ENCODE data around the gene APLNR.

APLNR gene

DNA sequence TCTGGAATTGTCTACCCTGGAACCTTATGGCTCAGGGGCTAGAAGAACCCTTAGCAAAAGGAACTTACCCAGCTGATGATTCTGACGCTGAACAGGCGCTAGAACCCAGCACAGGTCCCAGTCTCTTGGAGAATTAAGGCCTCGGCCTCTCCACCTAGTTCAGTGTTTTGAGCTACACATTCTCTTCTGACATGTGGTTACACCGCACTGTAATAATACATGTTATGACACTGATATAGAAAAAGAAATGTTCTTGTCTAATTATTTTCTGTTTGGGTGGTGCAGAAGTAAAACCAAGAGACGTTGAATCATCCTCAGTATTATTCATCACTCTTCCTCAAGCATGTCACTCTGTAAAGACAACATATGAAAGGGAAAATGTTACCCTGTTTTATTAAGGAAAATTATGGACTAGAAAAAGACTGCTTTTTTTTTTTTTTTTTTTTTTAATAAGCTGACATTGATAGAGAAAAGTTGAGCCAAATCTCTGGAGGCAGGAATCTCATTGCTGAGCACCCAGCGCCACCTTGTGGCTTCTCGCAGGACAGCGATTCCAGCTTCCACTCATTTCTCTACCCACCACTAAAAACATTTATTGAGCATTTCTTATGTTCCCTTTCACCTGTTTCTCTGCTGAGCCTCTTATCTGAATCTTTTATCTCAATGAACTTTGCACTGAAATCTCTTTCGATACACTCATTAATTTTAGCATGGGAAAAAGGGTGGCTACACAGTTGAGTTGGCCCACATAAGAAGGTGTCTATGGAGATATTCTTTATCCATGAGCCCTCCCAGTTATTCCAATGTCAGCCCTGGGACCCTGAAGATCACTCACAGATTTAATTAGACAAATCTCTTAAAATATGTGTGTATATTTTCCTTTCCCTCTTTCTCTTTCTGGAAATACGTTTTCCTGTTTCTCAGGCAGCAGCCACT, 12.6 kb upstream of the APLNR start:
- Histone ChIP-seq H3K27me3 (ENCODE audit: control insufficient read depth in 1 of 2, insufficient read depth in 2 of 2, low read length in 2 of 2) (no peaks in the 10 kb centered on the region), H3K4me3 (ENCODE audit: low read depth in 1 of 2, low read length in 2 of 2) (no peak overlapping the region), H3K36me3 (ENCODE audit: insufficient read depth, low read length) (no peaks in the 10 kb centered on the region), H3K4me1 (ENCODE audit: insufficient read depth, low read length) (peaks cover 5% of the 10 kb centered on the region), H3K9me3 (ENCODE audit: low read length) (no peaks in the 10 kb centered on the region), H3K9ac (ENCODE audit: low read length) (no peak overlapping the region), H3K27ac (ENCODE audit: low read depth, low read length) (no peak overlapping the region)

DNA sequence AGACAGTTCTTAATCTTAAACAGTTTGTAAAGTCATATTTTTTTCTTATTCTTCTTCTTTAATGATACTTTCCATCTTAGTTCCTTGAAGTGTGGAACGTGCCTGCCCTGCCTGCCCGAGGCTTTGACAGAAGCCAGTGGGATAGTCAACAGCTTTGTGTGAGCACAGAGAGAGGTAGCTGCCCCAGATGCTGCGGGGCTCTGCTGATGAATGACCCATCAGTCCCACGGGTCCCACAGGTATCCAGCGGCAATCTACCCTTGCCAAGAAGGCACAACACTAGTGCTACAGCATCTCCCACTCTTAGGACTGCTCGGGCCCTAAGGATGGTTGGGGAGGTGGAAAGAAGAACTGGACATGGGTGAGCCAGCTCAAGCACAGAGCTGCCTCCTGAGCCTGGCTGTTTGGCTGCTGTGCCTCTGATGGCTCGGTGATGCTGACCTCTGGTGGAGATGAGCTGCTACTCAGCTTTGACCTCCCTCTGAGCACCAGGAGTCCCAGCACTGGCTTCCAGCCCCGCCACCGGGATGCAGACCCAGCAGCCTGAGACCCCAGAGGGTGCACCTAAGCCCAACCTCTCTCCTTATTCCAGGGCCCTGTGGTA, 11.8 kb upstream of the APLNR start:
- no peaks in the 10 kb centered on the region for H3K9me3 ChIP-seq (ENCODE audit: low read length)
- H3K27me3 ChIP-seq (ENCODE audit: control insufficient read depth in 1 of 2, insufficient read depth in 2 of 2, low read length in 2 of 2): no peaks in the 10 kb centered on the region
- peaks cover 5% of the 10 kb centered on the region for H3K4me1 ChIP-seq (ENCODE audit: insufficient read depth, low read length)
- no peak overlapping the region for H3K4me3 ChIP-seq (ENCODE audit: low read depth in 1 of 2, low read length in 2 of 2)
- no peaks in the 10 kb centered on the region for H3K36me3 ChIP-seq (ENCODE audit: insufficient read depth, low read length)
- no peak overlapping the region for H3K27ac ChIP-seq (ENCODE audit: low read depth, low read length)
- no peak overlapping the region for H3K9ac ChIP-seq (ENCODE audit: low read length)

- Histone ChIP-seq H3K4me3 (ENCODE audit: low read depth in 1 of 2, low read length in 2 of 2) (no peak overlapping the region), H3K9me3 (ENCODE audit: low read length) (no peaks in the 10 kb centered on the region), H3K27me3 (ENCODE audit: control insufficient read depth in 1 of 2, insufficient read depth in 2 of 2, low read length in 2 of 2) (no peaks in the 10 kb centered on the region), H3K36me3 (ENCODE audit: insufficient read depth, low read length) (no peaks in the 10 kb centered on the region), H3K27ac (ENCODE audit: low read depth, low read length) (no peak overlapping the region), H3K9ac (ENCODE audit: low read length) (no peak overlapping the region), H3K4me1 (ENCODE audit: insufficient read depth, low read length) (peaks cover 11% of the 10 kb centered on the region)
Measured at GRCh38 chr11:57244911-57245310, 7.9 kb upstream of the APLNR start.

DNA sequence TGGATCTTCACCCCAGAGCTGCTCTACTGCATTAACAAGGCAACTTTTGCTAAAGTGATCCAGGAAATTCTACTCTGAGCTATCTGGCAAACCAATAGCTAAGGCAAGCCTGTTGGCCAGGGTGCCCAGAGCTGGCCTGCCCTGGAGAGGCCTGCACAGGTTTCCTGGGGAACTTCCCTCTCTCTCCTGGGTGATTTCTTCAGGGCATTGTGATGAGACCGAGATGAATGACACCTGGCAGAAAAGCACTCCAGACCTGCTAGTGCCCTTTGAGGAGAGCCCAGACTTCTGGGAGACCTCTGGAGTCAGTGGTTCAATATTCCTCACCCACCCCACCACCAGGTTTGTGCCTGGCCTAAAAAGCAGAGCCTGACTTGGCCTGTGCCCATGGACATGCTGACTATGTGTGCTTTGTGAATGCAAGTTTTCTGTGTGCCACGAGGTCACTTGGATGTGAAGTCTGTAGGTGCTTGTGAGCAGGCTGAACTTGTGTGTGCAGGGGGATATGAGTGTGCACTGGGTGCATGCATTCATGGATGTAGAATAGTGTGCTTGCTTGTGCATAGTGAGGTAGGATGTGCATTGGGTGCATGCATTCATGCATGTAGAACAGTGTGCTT, 4.4 kb upstream of the APLNR start:
- H3K9me3 ChIP-seq (ENCODE audit: low read length): no peaks in the 10 kb centered on the region
- H3K36me3 ChIP-seq (ENCODE audit: insufficient read depth, low read length): no peaks in the 10 kb centered on the region
- peaks cover 12% of the 10 kb centered on the region for H3K4me1 ChIP-seq (ENCODE audit: insufficient read depth, low read length)
- H3K9ac ChIP-seq (ENCODE audit: low read length): no peak overlapping the region
- H3K27ac ChIP-seq (ENCODE audit: low read depth, low read length): no peak overlapping the region
- H3K27me3 ChIP-seq (ENCODE audit: control insufficient read depth in 1 of 2, insufficient read depth in 2 of 2, low read length in 2 of 2): no peaks in the 10 kb centered on the region
- no peak overlapping the region for H3K4me3 ChIP-seq (ENCODE audit: low read depth in 1 of 2, low read length in 2 of 2)

DNA sequence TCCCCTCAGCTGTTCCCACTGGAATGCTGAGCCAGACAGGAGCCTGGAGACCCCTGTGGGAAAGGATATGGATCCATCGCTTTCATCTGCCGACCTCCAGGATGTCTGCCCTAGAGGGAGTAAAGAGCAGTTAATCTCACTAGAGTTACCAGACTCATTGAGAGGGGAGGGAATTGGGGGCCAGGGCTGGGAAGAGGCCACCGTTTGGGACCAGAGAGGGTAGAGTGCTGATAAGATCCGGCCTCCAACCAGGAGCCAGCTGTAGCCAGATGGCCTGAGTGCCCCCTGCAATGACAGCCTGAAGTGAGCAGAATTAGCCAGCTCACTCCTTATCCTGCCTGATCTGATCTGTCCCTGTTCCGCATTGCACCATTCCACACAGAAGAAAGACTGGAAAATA, 3.7 kb upstream of the APLNR start:
- Histone ChIP-seq H3K4me1 (ENCODE audit: insufficient read depth, low read length) (peaks cover 12% of the 10 kb centered on the region), H3K9me3 (ENCODE audit: low read length) (no peaks in the 10 kb centered on the region), H3K4me3 (ENCODE audit: low read depth in 1 of 2, low read length in 2 of 2) (no peak overlapping the region), H3K9ac (ENCODE audit: low read length) (no peak overlapping the region), H3K27ac (ENCODE audit: low read depth, low read length) (no peak overlapping the region), H3K36me3 (ENCODE audit: insufficient read depth, low read length) (no peaks in the 10 kb centered on the region), H3K27me3 (ENCODE audit: control insufficient read depth in 1 of 2, insufficient read depth in 2 of 2, low read length in 2 of 2) (no peaks in the 10 kb centered on the region)

DNA sequence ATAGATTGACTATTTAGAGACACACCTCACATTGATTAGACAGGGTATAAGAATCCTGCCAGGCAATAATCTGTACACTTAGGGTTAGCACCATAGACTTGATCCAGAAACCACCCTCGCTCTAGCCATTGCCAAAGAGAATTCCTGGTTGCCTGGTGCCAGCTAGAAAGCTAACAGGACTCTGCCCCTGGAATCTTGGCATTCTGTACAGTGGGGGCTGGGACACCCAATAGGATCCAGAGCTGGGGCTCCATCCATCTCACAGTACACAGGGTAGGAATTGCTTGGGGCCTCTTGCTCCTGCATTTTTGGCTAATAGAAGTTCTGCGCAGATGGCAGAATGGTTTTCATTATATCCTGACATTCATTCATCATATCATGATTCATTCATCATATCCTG, 3.0 kb upstream of the APLNR start:
- H3K27me3 ChIP-seq (ENCODE audit: control insufficient read depth in 1 of 2, insufficient read depth in 2 of 2, low read length in 2 of 2): no peaks in the 10 kb centered on the region
- no peaks in the 10 kb centered on the region for H3K9me3 ChIP-seq (ENCODE audit: low read length)
- H3K27ac ChIP-seq (ENCODE audit: low read depth, low read length): no peak overlapping the region
- H3K9ac ChIP-seq (ENCODE audit: low read length): no peak overlapping the region
- H3K4me3 ChIP-seq (ENCODE audit: low read depth in 1 of 2, low read length in 2 of 2): no peak overlapping the region
- H3K36me3 ChIP-seq (ENCODE audit: insufficient read depth, low read length): no peaks in the 10 kb centered on the region
- peaks cover 12% of the 10 kb centered on the region for H3K4me1 ChIP-seq (ENCODE audit: insufficient read depth, low read length)

GRCh38 chr11:57239348-57239747, 2.3 kb upstream of the APLNR start:
- H3K4me3 ChIP-seq (ENCODE audit: low read depth in 1 of 2, low read length in 2 of 2): no peak overlapping the region
- peaks cover 12% of the 10 kb centered on the region for H3K4me1 ChIP-seq (ENCODE audit: insufficient read depth, low read length)
- H3K36me3 ChIP-seq (ENCODE audit: insufficient read depth, low read length): no peaks in the 10 kb centered on the region
- no peak overlapping the region for H3K9ac ChIP-seq (ENCODE audit: low read length)
- no peak overlapping the region for H3K27ac ChIP-seq (ENCODE audit: low read depth, low read length)
- no peaks in the 10 kb centered on the region for H3K9me3 ChIP-seq (ENCODE audit: low read length)
- no peaks in the 10 kb centered on the region for H3K27me3 ChIP-seq (ENCODE audit: control insufficient read depth in 1 of 2, insufficient read depth in 2 of 2, low read length in 2 of 2)

- Histone ChIP-seq H3K9ac (ENCODE audit: low read length) (no peak overlapping the region), H3K4me1 (ENCODE audit: insufficient read depth, low read length) (peaks cover 12% of the 10 kb centered on the region), H3K27me3 (ENCODE audit: control insufficient read depth in 1 of 2, insufficient read depth in 2 of 2, low read length in 2 of 2) (peaks cover 0 to 8% of the 10 kb centered on the region in 2 donors), H3K9me3 (ENCODE audit: low read length) (no peaks in the 10 kb centered on the region), H3K36me3 (ENCODE audit: insufficient read depth, low read length) (no peaks in the 10 kb centered on the region), H3K4me3 (ENCODE audit: low read depth in 1 of 2, low read length in 2 of 2) (no peak overlapping the region), H3K27ac (ENCODE audit: low read depth, low read length) (no peak overlapping the region)
Measured at GRCh38 chr11:57235761-57236703, 1.0 kb downstream of the APLNR start.

GRCh38 chr11:57233702-57234101, 3.3 kb downstream of the APLNR start:
- Histone ChIP-seq H3K27ac (ENCODE audit: low read depth, low read length) (no peak overlapping the region), H3K4me3 (ENCODE audit: low read depth in 1 of 2, low read length in 2 of 2) (no peak overlapping the region), H3K4me1 (ENCODE audit: insufficient read depth, low read length) (no peaks in the 10 kb centered on the region), H3K9me3 (ENCODE audit: low read length) (no peaks in the 10 kb centered on the region), H3K9ac (ENCODE audit: low read length) (no peak overlapping the region), H3K27me3 (ENCODE audit: control insufficient read depth in 1 of 2, insufficient read depth in 2 of 2, low read length in 2 of 2) (peaks cover 0 to 8% of the 10 kb centered on the region in 2 donors), H3K36me3 (ENCODE audit: insufficient read depth, low read length) (no peaks in the 10 kb centered on the region)

DNA sequence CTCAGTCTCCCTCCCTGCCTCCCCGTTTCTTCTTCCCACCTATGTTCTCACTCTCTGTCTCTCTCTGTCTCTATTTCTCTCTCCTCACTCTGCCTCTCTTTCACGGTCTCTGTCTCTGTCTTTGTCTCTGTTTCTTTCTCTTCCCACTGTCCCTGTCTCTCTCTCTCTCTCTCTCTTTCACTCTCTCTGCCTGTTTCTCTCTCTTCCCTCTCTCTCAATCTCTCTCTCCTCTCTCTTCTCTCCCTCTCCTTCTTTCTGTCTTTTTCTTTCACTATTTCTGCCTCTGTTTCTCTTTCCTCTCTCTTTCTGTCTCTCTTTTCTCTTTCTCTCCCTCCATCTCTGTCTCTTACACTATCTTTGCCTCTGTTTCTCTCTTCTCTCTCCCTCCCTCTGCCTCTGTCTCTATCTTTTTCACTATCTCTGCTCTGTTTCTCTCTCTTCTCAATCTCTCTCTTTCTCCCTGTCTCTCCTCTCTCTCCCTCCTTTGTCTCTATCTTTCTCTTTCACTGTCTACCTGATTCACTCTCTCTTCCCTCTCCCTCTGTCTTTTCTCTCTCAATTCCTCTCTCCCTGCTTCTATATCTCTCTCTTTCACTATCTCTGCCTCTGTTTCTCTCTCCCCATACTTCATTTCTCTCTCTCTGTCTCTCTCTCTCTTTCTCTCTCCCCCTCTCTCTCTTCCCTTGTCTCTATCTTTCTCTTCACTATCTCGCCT, 5.4 kb downstream of the APLNR start:
- Histone ChIP-seq H3K27ac (ENCODE audit: low read depth, low read length) (no peak overlapping the region), H3K4me1 (ENCODE audit: insufficient read depth, low read length) (no peaks in the 10 kb centered on the region), H3K9ac (ENCODE audit: low read length) (no peak overlapping the region), H3K4me3 (ENCODE audit: low read depth in 1 of 2, low read length in 2 of 2) (no peak overlapping the region), H3K9me3 (ENCODE audit: low read length) (no peaks in the 10 kb centered on the region), H3K27me3 (ENCODE audit: control insufficient read depth in 1 of 2, insufficient read depth in 2 of 2, low read length in 2 of 2) (peaks cover 0 to 8% of the 10 kb centered on the region in 2 donors), H3K36me3 (ENCODE audit: insufficient read depth, low read length) (no peaks in the 10 kb centered on the region)
